ENCODE results near the gene MEIG1.
"Not testable (repeated sequence)": the region's sequence is repeated elsewhere in the genome, so short reads cannot be mapped to it uniquely, and the experiment has no call there.

MEIG1 gene

GRCh38 chr10:14958872-14959220, 342 bp upstream of the MEIG1 start:
- no peak for DNase-seq

GRCh38 chr10:14967897-14968296, 8.7 kb downstream of the MEIG1 start:
- no peak for DNase-seq

GRCh38 chr10:14971867-14972448, 12.8 kb downstream of the MEIG1 start:
- peak; percentile 2 for DNase-seq

- DNase-seq, result not testable (repeated sequence)
These were observed 15.2 kb downstream of the MEIG1 start for GRCh38 chr10:14974153-14974998.

DNA sequence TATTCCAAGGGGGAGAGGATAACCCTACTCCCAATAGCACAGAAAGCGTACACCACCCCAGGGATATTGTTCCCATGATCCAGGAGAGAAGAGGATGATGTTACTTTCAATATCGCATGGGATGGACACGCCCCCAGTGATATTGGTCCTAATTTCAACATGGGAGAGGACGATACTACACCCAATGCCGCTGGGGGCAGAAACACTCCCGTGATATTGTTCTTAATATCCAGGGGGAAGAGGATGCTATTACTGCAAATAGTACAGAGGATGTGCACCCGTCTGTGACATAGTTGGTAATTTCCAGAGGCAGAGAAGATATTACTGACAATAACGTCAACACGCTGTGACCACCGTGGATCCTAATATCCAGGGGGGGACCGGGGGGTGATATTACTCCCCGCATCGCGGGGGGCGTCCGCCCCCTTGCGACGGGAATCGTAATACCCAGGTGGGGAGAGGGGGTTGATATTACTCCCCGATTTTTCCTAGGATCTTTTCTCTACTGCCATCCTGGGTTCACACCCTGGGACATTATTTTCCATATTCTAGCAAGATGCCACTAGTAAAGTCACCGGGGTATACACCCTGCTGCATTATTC, 16.6 kb downstream of the MEIG1 start:
- no peak for DNase-seq

DNA sequence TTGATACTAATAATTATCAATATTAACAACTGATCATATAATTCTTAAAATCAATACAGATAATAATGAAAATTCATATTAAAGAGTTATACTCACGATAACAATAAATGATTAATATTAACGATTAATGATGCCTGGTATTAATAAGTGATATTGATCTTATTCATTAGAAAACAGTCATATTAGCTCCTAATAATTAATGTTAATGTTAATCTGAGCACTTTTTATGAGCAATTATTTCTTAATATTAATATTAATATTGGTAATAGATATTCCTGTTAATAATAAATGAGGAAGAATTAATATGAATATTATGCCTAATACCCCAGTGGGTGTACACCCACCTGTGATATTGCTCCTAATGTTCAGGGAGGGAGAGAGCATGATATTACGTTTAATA, 23.6 kb downstream of the MEIG1 start:
- DNase-seq, result no peak

DNA sequence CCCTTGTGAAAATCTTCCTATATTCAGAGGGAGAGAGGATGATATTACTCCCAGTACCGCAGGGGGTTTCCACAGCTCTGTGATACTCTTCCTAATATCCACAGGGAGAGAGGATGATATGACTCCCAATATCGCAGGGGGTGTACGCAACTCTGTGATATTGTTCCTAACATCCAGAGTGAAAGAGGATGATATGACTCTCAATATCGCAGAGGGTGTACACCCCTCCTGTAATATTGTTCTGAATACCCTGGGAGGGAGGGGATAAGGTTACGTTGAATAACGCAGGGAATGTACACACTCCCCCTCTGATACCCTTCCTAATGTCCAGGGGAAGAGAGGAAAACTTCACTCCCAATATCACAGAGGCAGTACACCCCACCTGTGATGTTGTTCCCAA, 30.4 kb downstream of the MEIG1 start:
- not testable (repeated sequence) for DNase-seq

- DNase-seq, result not testable (repeated sequence)
These were observed 32.0 kb downstream of the MEIG1 start for GRCh38 chr10:14991035-14991749.

- DNase-seq, result not testable (repeated sequence)
These were observed 33.1 kb downstream of the MEIG1 start for GRCh38 chr10:14992336-14992735.

- DNase-seq, result not testable (repeated sequence)
These were observed 34.6 kb downstream of the MEIG1 start for GRCh38 chr10:14993500-14994455.

- DNase-seq, result no peak
These were observed 36.9 kb downstream of the MEIG1 start for GRCh38 chr10:14995964-14996565.

DNA sequence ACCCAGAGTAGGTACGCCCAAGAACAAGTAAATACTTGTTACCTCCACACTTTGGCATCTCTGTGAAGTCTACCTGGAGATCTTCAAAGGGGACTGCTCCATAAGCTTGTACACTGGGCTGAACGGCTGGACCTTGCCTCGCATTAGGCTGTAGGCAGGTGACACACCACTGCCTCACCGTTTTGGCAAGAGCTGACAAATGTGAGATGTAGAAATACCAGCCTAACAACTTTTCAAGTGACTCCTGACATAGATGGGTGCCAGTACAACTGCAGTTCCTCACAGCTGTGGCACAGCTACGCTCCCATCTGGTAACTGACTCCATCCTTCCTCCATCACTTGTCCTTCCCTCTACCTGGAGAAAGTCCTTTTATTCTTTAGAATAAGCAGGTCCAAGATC, 54.3 kb downstream of the MEIG1 start:
- DNase-seq, result not testable (repeated sequence)

GRCh38 chr10:15015451-15015850, 56.3 kb downstream of the MEIG1 start:
- DNase-seq, result no peak

DNA sequence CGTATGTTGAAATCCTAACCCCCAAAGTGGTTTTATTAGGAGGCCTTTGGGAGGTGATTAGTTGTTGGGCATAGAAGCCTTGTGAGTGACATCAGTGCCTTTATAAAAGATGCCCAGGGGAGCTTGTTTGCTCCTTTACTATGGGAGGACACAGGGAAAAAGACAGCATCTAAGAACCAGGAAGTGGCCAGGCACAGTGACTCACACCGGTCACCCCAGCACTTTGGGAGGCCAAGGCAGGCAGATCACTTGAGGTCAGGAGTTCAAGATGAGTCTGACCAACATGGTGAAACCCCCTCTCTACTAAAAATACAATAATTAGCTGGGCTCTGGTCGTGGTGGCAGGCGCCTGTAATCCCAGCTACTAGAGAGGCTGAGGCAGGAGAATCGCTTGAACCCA, 61.8 kb downstream of the MEIG1 start:
- not testable (repeated sequence) for DNase-seq

Data from GF-D8 (cell line).